Ectodermal cell (in vitro differentiated cells): ENCODE data around the gene LSMEM2.

Source experiments
- H3K27ac ChIP-seq: 2 replicates; pipeline ENCODE4 v1.7.0; 2013; ENCODE audit warnings: mild to moderate bottlenecking, low read depth, low read length; ENCODE audit not compliant: insufficient read depth, poor library complexity, severe bottlenecking
- H3K27me3 ChIP-seq: 2 replicates; pipeline ENCODE4 v1.7.0; 2013; ENCODE audit warnings: mild to moderate bottlenecking, low read length; ENCODE audit not compliant: insufficient read depth, control insufficient read depth, poor library complexity, severe bottlenecking
- H3K36me3 ChIP-seq: one replicate; pipeline ENCODE4 v1.7.0; 2013; ENCODE audit warnings: low read length; ENCODE audit not compliant: control insufficient read depth, insufficient read depth
- H3K4me1 ChIP-seq: one replicate; pipeline ENCODE4 v1.7.0; 2013; ENCODE audit warnings: low read length; ENCODE audit not compliant: control insufficient read depth, insufficient read depth
- H3K4me3 ChIP-seq: 2 replicates; pipeline ENCODE4 v1.7.0; 2013; ENCODE audit warnings: low read depth, low read length, control low read depth; ENCODE audit not compliant: insufficient read depth
- H3K9me3 ChIP-seq: 2 replicates; pipeline ENCODE4 v1.7.0; 2013; ENCODE audit warnings: mild to moderate bottlenecking, low read length, moderate library complexity; ENCODE audit not compliant: control insufficient read depth
- WGBS, 2 experiments: methylation state at CpG; one replicate each; pipeline ENCODE4 v1.1.7; 2013; ENCODE audit warnings: missing lambda C conversion rate in 2 of 2; 5-methylcytosine and 5-hydroxymethylcytosine counted together

The LSMEM2 gene

DNA sequence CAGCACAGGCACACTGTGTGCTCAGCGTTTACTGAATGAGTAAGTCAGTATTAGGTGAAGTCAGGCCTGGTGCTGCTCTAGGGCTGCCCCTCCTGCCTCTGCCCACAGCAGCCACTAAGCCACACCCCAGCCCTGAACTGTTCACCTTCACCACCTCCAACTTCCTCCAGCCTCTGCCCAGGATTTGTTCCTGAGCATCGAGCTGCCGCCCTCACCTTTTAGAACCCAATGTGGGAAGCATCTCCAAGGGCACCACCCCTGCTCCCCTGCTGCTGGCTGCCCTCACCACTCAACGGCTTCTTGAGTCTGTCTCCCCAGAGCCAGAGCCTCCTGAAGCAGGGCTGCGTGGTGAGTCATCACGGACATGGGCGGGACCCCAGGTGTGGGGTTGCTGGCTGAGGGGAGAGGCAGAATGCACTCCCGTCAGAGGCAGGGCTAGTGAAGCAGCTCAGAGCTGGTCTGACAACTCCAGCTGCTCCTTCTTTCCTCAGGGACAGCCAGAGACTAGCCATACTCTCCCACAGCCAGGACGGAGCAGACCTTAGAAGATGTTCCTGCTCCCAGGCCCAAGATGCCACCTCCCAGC lies 37.9 kb downstream of the LSMEM2 start:
- WGBS, 2 experiments: 86 to 87% methylated on average over 9 of the region's 9 CpGs
- Histone ChIP-seq H3K4me3 (no peak overlapping the region), H3K27me3 (no peaks in the 10 kb centered on the region), H3K27ac (no peak overlapping the region), H3K36me3 (peaks cover 20% of the 10 kb centered on the region), H3K9me3 (no peaks in the 10 kb centered on the region), H3K4me1 (peaks cover 16% of the 10 kb centered on the region)

DNA sequence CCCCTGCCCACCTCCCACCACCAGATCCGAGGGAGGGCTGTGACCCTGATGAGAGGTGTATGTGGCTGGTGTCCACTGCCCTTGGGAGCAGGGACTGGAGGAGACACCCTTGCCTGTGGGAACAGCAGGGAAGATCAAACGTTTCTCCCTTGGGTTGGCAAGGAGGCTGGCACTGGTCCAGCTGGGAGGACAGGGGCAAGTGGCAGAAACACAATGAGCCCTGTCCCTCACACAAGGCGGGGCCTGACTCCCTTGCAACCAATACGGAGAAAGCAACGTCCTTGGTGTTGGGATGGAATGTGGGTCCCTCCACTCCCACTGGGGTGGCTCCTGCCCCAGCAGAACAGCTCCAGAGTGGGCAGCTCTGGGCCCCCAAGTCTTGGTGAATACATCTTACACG lies 38.4 kb downstream of the LSMEM2 start:
- peaks cover 20% of the 10 kb centered on the region for H3K4me1 ChIP-seq
- no peaks in the 10 kb centered on the region for H3K9me3 ChIP-seq
- H3K4me3 ChIP-seq: no peak overlapping the region
- H3K27ac ChIP-seq: no peak overlapping the region
- peaks cover 20% of the 10 kb centered on the region for H3K36me3 ChIP-seq
- no peaks in the 10 kb centered on the region for H3K27me3 ChIP-seq
- 90 to 93% methylated on average over 6 of the region's 6 CpGs for WGBS, 2 experiments

DNA sequence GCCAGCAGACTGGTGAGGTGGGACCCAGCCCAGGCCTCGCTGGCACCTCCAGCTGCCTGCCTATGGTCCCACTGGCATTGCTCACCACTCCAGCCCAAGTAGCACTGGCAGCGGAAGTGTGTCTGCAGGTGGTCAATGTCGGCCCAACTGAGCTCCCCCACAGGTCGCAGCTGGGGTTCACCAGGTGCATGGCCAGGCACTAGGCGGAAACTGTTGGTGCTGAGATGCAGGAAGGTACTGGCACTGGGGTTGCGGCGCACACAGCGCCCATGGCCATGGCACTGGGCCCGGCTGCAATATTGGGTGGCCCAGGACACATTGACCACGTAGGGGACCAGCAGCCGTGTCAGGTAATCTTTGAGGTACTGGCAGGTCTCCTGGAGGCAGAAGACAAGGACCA lies 39.3 kb downstream of the LSMEM2 start:
- Histone ChIP-seq H3K27me3 (no peaks in the 10 kb centered on the region), H3K27ac (no peak overlapping the region), H3K36me3 (peaks cover 20% of the 10 kb centered on the region), H3K9me3 (no peaks in the 10 kb centered on the region), H3K4me1 (peaks cover 29% of the 10 kb centered on the region), H3K4me3 (no peak overlapping the region)
- WGBS, 2 experiments: 96% methylated on average over 11 of the region's 11 CpGs

DNA sequence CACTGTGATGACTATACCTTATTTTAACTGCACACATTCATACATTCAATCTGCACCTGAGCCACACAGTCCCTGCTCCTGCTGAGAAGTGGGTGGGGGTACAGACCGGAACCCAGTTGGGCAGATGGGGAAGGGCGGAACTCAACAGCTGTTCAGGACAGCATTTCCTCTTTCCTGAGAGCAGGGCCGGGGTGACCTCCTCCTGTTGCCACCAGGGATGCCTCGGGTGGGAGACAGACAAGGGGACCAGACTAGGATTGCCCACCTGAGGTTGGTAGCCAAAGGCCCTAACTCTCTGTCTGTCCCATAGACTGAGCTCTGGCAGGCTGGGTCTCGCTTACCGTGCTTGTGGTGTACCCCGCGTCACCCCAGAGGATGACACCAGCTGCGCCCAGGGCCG lies 39.7 kb downstream of the LSMEM2 start:
- Histone ChIP-seq H3K27me3 (no peaks in the 10 kb centered on the region), H3K4me1 (peaks cover 29% of the 10 kb centered on the region), H3K9me3 (no peaks in the 10 kb centered on the region), H3K36me3 (peaks cover 20% of the 10 kb centered on the region), H3K4me3 (no peak overlapping the region), H3K27ac (no peak overlapping the region)
- WGBS, 2 experiments: 96% methylated on average over 10 of the region's 10 CpGs

DNA sequence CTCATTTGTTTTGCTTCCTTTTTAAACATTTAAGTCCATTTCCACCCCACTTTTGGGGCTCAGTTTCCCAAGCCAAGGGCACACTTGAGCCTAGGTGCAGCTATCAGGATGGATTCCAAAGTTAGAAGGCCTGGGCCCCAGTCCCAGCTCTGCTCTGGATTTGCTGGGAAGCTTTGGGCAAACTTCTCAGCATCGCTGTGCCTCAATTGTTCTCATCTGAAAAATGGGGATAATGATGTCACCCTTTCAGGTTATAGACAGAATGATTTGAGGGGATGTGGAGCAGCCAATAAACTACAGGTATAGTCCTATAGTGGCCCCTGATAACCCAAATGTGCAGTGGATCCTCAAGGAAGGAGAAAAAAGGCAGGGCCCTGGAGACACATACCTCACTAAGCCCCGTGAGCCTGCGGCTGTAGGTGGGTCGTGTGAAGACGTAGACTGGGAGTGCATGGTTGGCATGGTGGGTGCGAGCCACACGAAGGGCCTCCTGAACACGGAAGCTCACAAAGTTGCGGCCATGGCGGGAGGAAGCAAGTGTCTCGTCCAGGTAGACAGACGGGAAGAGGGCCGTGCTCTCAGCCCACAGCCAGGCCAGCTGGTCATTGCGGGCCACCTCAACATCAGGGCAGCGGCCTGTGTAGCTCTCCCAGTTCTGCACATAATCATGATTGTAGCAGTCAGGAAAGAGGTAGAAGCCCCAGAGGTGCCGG lies 40.5 kb downstream of the LSMEM2 start:
- 96% methylated on average over 16 of the region's 16 CpGs for WGBS, 2 experiments
- H3K4me1 ChIP-seq: peaks cover 29% of the 10 kb centered on the region
- no peaks in the 10 kb centered on the region for H3K9me3 ChIP-seq
- no peak overlapping the region for H3K4me3 ChIP-seq
- no peaks in the 10 kb centered on the region for H3K27me3 ChIP-seq
- no peak overlapping the region for H3K27ac ChIP-seq
- H3K36me3 ChIP-seq: peaks cover 20% of the 10 kb centered on the region

DNA sequence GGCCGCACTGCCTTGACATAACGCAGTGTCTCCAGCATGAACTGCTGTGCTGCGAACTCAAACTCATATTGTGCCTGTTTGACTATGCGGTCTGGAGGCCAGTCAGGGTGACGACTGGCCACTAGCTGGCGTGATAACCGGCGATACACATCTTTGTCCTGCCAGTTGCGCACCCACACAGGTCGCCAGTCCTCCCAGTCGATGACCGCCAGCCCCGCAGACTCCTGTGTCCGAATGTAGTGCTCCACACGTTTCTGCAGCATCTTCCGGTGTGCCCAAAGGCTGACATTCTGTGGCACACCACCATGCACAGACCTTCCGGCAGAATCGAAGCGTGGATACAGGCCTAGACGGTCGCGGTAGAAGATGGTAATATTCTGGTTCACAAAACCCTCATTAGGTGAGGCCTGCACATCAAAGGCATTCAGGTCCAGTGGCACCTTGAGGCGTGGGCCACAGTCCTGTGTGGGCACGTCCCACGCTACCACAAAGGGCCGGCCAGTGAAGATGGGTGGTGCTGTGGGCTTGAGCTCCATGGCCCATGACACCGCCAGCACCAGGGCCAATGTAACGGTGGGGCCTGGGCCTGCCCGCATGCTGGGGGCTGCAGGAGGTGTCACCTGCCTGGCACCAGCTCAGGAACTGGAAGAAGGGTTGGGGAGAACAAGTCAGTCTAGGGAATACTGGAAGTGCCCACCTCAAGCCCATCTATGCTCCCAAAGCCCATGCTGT lies 41.2 kb downstream of the LSMEM2 start:
- Histone ChIP-seq H3K4me1 (peaks cover 29% of the 10 kb centered on the region), H3K27me3 (no peaks in the 10 kb centered on the region), H3K27ac (no peak overlapping the region), H3K9me3 (no peaks in the 10 kb centered on the region), H3K36me3 (peaks cover 20% of the 10 kb centered on the region), H3K4me3 (peak overlapping the region; percentile 89)
- WGBS, 2 experiments: 93% methylated on average over 29 of the region's 29 CpGs

DNA sequence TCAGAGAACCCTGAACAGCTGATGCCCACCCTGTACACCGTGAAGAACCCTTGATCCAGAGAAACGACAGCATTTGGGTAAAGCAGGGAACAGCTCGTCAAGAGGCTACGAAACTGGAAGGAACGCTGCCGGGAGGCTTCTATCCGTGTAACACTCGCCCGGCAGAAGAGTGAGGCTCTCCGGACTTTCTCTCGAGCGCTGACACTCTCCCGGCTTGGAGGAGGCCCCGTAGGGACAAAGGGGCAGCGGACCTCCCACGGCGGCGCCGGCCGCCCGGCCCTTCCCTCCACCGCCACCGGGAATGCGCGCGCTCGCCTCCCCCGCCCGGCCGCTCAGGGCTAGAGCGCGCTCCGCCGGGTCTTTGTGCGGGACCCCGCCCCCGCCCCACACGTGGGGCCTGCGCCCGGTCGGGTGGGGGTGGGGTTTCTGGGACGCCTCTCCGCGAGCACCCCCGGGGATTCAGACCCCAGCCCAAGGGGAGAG lies 42.0 kb downstream of the LSMEM2 start:
- Histone ChIP-seq H3K9me3 (no peaks in the 10 kb centered on the region), H3K27ac (peak overlapping the region; percentile 99), H3K4me1 (peaks cover 29% of the 10 kb centered on the region), H3K4me3 (peak overlapping the region; percentile 89), H3K27me3 (no peaks in the 10 kb centered on the region), H3K36me3 (peaks cover 22% of the 10 kb centered on the region)
- WGBS, 2 experiments: 0 to 1% methylated on average over 45 of the region's 45 CpGs

DNA sequence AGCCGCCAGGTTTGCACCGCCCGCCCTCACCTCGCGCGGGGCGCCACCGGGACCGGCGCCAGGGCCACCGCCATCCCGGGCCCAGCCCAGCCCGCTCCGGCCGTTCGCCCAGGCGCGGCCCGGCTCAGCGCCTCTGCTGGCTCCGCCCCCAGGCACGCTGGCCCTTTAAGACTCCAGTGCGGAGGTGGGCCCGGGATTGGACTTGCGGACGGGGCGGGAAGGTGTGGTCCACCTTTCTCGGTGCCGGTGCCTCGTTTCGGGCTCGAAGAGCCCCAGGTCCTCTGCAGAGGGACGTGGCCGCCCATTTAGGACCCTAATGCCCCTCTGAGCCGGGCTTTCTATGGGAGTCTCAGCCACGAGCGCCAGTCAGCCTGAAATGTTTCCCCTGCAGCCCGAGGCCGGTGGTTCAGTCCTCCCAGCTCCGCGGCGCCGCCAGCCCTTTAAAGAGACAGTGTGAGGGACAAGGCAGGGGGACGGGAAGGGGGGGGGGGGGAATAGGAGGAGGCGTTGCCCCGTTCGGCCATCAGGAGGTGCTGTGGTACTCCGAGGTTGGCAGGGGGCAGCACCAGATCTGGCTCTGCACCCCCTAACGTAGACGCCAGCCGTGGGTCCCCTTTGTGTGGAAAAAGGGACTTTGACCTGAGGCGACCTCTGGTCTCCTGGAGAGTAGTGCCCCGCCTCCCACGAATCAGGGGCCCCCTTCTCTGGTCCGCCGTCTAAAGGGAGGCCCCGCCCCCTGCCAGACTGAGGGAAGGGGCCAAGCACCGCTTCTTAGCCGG lies 42.6 kb downstream of the LSMEM2 start:
- WGBS, 2 experiments: 0% methylated on average over 59 of the region's 59 CpGs
- H3K4me3 ChIP-seq: peak overlapping the region; percentile 89
- peaks cover 24% of the 10 kb centered on the region for H3K36me3 ChIP-seq
- H3K27me3 ChIP-seq: no peaks in the 10 kb centered on the region
- peaks cover 29% of the 10 kb centered on the region for H3K4me1 ChIP-seq
- no peaks in the 10 kb centered on the region for H3K9me3 ChIP-seq
- H3K27ac ChIP-seq: peak overlapping the region; percentile 99

DNA sequence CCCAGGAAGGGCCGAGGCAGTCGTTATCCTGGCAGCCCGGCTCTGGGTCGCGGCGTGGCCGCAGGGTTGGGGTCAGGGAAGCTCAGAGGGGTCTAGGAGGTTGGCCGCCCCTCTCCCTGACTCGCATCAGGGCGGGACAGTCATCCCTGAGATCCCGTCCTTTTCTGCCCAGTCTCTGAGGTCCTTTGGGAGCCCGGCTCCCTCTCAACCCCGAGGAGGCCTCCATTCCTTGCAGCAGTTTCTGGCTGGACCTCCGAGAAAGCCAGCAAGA lies 43.2 kb downstream of the LSMEM2 start:
- H3K36me3 ChIP-seq: peaks cover 24% of the 10 kb centered on the region
- H3K27ac ChIP-seq: no peak overlapping the region
- 5% methylated on average over 14 of the region's 14 CpGs for WGBS, 2 experiments

More for the DNA sequence above, 43.2 kb downstream of the LSMEM2 start:
- Histone ChIP-seq H3K9me3 (no peaks in the 10 kb centered on the region), H3K4me1 (peaks cover 31% of the 10 kb centered on the region), H3K27me3 (no peaks in the 10 kb centered on the region), H3K4me3 (peak overlapping the region; percentile 89)
